Measurements from ENCODE around the gene ANK2. TPM values are rescaled to one million over a fixed set of nuclear protein-coding genes. Genes with fewer than 3 reads are reported as not detected.

Gene ANK2
- total and polyA plus RNA-seq, 2 of the 13 experiments (the other 11 are each of a cell fraction or from before 2014, with no cell fraction given) = 2.7 to 15.1 TPM

- TF ChIP-seq ZBTB37 (CRISPR knock-in tag; IDR thresholded peaks at IDR 0.05) (no peak), STAG1 (CRISPR knock-in tag; IDR thresholded peaks at IDR 0.05) (no peak), MXD4 (CRISPR knock-in tag; IDR thresholded peaks at IDR 0.05) (no peak), EP300 (IDR thresholded peaks at IDR 0.05; ENCODE audit: low read depth in 2 of 2, low read length in 2 of 2) (no peak), EP300 (CRISPR knock-in tag; IDR thresholded peaks at IDR 0.05; ENCODE audit: borderline replicate concordance) (no peak)
Observed at GRCh38 chr4:113293043-113293560, 243.6 kb downstream of the ANK2 start (continued).

GRCh38 chr4:113293674-113294073, 244.2 kb downstream of the ANK2 start:
- DNase-seq (ENCODE audit: low spot score) = no peak
- no peak overlapping the region for H2AFZ ChIP-seq (ENCODE audit: low read length)
- no peak overlapping the region for H3K4me3 ChIP-seq (replicated peaks in 1 of 3; ENCODE audit: insufficient read depth in 1 of 3, low read depth in 2 of 3, low read length in 3 of 3)
- no peak for ATAC-seq
- H3K27ac ChIP-seq (ENCODE audit: extremely low read length, insufficient read depth, low read length) = no peak overlapping the region
- ChIA-PET CTCF (ENCODE audit: low intra/inter-chr PET ratio, low total read pairs) (no interaction called here), POLR2A (no interaction called here)
- intact Hi-C loops (cut with micrococcal nuclease; ENCODE audit: unreplicated experiment) (no loop called here), in situ Hi-C loops (cut with HindIII; ENCODE audit: extremely low pct_ligation_motif_present, low pct_unique_long_range_greater_than_20kb) (no loop called here)
- H3K79me2 ChIP-seq (ENCODE audit: insufficient read depth, low read length) = no peaks in the 10 kb centered on the region
- H3K36me3 ChIP-seq (replicated peaks in 1 of 2; ENCODE audit: control insufficient read depth in 1 of 2, insufficient read depth in 2 of 2, low read length in 2 of 2) = no peaks in the 10 kb centered on the region
- no TSS peak for BruUV-seq (replicated peaks)
- H3K4me2 ChIP-seq (ENCODE audit: low read depth, low read length) = no peak overlapping the region
- H3K4me1 ChIP-seq (ENCODE audit: insufficient read depth, low read length) = no peaks in the 10 kb centered on the region
- no peak overlapping the region for H3K9ac ChIP-seq (ENCODE audit: insufficient read depth, low read depth, low read length)
- H4K20me1 ChIP-seq (ENCODE audit: insufficient read depth, low read length) = no peaks in the 10 kb centered on the region
- FAIRE-seq = no peak
- no peak for TF ChIP-seq TGIF2 (CRISPR knock-in tag; IDR thresholded peaks at IDR 0.05)
- TF ChIP-seq, protein P1, sequence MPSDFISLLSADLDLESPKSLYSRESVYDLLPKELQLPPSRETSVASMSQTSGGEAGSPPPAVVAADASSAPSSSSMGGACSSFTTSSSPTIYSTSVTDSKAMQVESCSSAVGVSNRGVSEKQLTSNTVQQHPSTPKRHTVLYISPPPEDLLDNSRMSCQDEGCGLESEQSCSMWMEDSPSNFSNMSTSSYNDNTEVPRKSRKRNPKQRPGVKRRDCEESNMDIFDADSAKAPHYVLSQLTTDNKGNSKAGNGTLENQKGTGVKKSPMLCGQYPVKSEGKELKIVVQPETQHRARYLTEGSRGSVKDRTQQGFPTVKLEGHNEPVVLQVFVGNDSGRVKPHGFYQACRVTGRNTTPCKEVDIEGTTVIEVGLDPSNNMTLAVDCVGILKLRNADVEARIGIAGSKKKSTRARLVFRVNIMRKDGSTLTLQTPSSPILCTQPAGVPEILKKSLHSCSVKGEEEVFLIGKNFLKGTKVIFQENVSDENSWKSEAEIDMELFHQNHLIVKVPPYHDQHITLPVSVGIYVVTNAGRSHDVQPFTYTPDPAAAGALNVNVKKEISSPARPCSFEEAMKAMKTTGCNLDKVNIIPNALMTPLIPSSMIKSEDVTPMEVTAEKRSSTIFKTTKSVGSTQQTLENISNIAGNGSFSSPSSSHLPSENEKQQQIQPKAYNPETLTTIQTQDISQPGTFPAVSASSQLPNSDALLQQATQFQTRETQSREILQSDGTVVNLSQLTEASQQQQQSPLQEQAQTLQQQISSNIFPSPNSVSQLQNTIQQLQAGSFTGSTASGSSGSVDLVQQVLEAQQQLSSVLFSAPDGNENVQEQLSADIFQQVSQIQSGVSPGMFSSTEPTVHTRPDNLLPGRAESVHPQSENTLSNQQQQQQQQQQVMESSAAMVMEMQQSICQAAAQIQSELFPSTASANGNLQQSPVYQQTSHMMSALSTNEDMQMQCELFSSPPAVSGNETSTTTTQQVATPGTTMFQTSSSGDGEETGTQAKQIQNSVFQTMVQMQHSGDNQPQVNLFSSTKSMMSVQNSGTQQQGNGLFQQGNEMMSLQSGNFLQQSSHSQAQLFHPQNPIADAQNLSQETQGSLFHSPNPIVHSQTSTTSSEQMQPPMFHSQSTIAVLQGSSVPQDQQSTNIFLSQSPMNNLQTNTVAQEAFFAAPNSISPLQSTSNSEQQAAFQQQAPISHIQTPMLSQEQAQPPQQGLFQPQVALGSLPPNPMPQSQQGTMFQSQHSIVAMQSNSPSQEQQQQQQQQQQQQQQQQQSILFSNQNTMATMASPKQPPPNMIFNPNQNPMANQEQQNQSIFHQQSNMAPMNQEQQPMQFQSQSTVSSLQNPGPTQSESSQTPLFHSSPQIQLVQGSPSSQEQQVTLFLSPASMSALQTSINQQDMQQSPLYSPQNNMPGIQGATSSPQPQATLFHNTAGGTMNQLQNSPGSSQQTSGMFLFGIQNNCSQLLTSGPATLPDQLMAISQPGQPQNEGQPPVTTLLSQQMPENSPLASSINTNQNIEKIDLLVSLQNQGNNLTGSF (CRISPR knock-in tag; IDR thresholded peaks at IDR 0.05) = no peak
- no peaks in the 10 kb centered on the region for H3K9me3 ChIP-seq (ENCODE audit: low read length)
- no peaks in the 10 kb centered on the region for H3K27me3 ChIP-seq (ENCODE audit: control insufficient read depth in 1 of 2, insufficient read depth in 2 of 2, low read length in 2 of 2)
- 95% methylated on average over 4 of the region's 4 CpGs for WGBS (ENCODE audit: low lambda C conversion rate)
